GM19438 (cell line): Measurements from ENCODE around the gene INHBA.

ENCODE experiments used
- ATAC-seq: cut with Tn5 transposase; IDR thresholded peaks from one replicate; pipeline ENCODE4 v1.9.1; 2021; ENCODE audit warnings: low read depth; ENCODE audit not compliant: unreplicated experiment

The INHBA gene

GRCh38 chr7:41691286-41692190, 11.4 kb downstream of the INHBA start:
- ATAC-seq: no peak

DNA sequence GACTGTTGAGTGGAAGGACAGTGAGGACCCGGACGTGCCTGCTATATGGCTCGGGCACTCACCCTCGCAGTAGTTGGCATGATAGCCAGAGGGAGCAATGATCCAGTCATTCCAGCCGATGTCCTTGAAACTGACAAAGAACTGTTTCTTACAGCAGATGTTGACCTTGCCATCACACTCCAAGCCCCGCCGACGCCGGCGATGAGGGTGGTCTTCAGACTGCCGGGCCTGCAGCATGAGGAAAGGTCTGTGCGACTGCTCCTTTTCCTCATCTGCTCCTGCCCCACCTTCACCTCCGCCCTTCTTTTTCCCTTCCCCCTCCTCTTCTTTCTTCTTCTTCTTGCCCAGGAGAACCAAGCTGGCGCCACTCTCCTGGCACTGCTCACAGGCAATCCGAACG, 13.1 kb downstream of the INHBA start:
- no peak for ATAC-seq

- no peak for ATAC-seq
These were observed 14.0 kb downstream of the INHBA start for GRCh38 chr7:41688906-41689305.

- no peak for ATAC-seq
These were observed 14.8 kb downstream of the INHBA start for GRCh38 chr7:41688012-41688625.

DNA sequence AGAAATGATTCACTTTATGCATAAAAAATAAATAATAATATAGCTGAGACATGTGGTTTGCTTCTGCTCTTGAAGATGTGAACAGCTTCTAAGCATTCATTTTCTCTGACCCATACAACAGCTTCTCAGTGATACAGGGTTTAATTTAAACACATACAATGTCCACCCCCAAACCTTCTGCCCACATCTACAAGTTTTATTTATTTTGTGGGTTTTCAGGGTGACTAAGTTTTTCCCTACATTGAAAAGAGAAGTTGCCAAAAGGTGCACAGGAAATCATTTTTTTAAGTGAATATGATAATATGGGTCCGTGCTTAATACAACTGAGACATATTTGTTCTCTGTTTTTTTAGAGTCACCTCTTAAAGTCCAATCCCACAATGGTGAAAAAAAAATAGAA, 17.2 kb downstream of the INHBA start:
- ATAC-seq: no peak

GRCh38 chr7:41682422-41682821, 20.5 kb downstream of the INHBA start:
- no peak for ATAC-seq

DNA sequence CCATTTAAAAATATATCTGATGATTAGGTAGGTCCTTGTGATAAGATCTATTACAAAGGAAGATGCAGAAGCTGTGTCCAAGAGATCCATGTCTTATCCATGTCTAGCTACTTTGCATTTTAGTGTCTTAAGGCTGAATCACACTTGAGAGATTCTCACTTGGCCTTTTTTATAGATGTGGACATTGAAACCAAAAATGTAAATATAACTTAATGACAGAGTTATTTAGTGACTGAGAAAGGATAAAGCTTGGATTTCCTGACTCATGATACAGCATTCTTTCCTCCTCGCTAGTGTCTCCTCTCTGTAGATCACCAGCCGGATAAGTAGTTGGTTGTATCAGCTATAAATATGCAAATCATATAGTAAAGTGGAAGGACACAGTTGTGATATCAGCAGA, 23.3 kb downstream of the INHBA start:
- no peak for ATAC-seq

- ATAC-seq: no peak
These were observed 28.3 kb downstream of the INHBA start for GRCh38 chr7:41674505-41675023.

DNA sequence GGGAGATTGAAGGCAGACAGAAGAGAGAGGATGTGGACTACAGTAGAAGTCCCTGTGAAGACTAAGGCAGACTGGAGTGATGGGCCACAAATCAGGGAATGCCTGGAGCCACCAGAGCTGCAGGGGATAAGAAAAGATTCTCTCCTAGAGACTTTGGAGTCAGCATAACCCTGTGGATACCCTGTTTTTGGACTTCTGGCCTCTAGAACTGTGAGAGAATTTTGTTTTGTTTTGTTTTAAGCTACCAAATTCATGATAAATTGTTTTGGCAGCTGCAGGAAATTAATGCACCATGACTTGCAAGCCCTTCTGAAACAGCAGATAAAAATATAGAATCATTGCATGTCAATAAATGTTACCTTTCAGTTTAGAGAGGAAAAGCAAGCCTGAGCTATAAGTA, 41.3 kb downstream of the INHBA start:
- ATAC-seq: no peak

DNA sequence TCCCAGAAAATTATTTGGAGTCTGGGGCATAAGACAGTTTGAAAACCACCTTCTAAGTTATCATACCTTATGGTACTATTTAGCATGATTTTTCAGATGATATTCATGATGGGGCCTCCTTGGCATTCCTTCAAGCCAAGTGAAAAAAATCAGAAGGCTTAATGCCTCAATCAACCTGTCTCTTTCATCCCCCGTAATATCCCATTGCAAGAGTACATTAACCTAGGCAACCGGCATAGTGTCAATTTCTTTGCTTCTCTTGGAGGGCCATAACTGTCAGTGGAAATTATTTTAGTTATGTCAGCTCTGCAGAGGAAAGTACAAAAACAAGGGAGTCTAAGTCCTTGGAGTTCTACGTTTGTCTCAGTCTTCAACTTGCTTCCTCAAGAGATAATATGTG, 43.4 kb downstream of the INHBA start:
- no peak for ATAC-seq

DNA sequence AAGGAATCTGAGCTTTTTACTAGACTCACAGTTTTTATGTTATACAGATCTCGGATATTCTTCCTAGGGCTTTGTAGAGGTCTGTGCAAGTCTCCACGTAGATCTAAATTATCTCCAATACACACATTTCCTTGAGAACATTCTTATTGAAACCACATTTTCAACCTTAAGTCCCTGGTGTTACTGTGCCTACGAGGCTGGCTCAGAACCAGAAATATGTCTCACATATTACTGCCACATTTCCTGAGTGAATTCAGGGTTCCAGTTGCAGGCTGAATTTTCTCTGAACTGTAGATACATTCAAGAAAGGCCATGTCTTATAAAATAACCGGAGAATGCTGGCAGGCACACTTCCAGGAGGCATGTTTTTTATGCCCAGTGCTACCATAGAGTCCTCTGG, 46.5 kb downstream of the INHBA start:
- ATAC-seq: no peak

- ATAC-seq: no peak
These were observed 47.5 kb downstream of the INHBA start for GRCh38 chr7:41655426-41655825.

GRCh38 chr7:41652267-41652666, 50.6 kb downstream of the INHBA start:
- no peak for ATAC-seq

DNA sequence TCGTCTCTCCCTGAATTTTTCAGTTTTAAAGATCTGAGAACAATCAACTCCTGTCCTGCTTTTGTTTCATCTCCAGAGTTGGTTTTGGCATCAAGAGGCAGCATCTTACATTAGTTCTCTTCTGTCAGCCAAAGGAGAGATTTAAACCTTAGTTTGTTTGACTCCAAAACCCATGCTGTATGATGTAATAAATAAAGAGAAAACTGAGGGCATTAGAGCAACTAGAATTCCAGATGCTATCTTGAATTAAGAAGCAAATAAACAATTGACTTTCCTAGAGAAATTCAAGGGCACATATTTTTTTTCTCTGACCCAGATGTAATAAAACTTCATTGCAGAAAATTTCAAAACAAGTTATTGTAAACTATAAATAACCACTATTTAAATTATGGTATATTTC, 54.4 kb downstream of the INHBA start:
- ATAC-seq: no peak

DNA sequence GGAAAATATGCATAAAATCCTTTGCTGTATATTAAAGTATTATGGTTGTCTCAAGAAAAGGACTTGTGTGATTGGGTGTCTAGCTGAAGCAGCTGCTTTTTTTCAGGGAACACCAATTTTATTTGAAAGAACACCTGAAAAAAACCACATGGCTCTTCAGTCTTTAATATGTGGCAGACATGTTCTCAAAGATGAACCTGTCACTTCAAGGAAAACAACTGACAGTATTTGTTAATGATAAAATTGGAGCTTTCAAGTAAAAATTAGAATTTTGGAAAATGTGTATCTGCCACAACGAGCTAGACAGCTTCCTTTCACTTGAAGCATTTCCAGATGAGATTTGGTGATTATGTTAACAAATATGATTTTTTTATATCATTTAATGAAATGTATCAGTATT, 59.3 kb downstream of the INHBA start:
- no peak for ATAC-seq

DNA sequence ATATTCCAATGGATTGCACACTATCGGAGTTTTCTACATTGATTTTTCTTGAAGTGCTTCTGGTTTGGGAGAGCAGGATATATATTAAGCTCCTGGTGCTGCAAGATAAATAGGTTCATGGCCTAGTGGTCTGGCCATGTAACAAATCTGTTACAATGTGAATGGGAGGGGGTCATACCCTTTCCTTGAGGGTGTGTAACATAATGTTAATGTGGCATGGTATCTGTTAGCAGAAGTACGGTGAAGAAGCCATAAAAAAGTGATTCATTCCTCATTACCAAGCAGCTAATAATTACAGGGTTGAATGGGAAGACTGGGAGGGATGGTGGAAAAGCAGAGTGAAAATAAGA, 61.2 kb downstream of the INHBA start:
- no peak for ATAC-seq

- no peak for ATAC-seq
These were observed 61.8 kb downstream of the INHBA start for GRCh38 chr7:41641011-41641664.

DNA sequence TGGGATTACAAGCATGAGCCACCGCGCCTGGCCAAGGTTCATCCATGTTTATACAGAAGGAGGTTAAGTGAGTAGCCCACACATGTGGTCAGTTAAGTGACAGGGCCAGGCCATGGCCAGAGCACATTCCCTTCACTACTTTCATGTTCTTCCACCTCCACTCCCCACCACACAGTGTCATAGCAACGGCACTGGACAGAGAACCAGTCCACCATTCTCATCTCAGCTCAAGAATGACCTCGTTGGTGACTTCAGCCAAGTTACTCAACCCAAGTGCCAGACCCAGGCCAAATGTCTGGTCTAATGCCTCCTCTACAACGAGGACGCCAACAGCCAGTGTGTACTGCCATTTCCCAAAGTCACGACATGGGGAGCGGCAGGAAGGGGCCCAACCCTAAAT, 62.4 kb downstream of the INHBA start:
- ATAC-seq: no peak

DNA sequence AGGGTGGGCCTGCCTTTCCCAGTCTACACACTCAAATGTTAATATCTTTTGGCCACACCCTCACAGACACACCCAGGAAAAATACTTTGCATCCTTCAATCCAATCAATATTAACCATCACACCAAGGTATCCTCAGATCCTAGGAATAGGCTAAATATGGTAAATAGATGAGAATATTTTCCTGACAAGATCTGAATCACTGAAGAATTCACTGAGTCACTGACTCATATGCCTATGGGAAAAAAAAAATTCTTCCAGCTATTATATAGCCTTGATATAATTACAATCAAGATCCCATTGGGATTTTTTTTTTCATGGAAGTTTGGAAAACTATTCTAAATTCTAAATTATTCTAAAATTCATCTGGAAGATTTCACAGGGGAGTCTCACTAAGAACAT, 65.8 kb downstream of the INHBA start:
- no peak for ATAC-seq
